ENCODE data around the gene SMIM31. TPM values are rescaled to one million over a fixed set of nuclear protein-coding genes. Genes with fewer than 3 reads are reported as not detected.

The SMIM31 gene
- total RNA-seq, 5 donors from 2014 or later (not counting 1 experiment from before 2014, with no cell fraction given): not detected

- Mint-ChIP-seq H3K27ac (no peak overlapping the region), H3K27me3 (peaks cover 13 to 18% of the 10 kb centered on the region in 2 donors), H3K4me3 (no peak overlapping the region), H3K4me1 (no peaks in the 10 kb centered on the region), H3K36me3 (no peaks in the 10 kb centered on the region), H3K9me3 (peaks cover 0 to 4% (median 0%) of the 10 kb centered on the region in 3 donors)
- peaks cover 0 to 2% of the 10 kb centered on the region in 2 experiments for H3K27me3 ChIP-seq (replicated peaks in 1 of 2; ENCODE audit: control insufficient read depth in 2 of 2, extremely low read depth in 1 of 2, insufficient read depth in 2 of 2, low read length in 1 of 2)
- POLR2A ChIA-PET: interaction anchor here in 1 of 2 donors (0.7 kb wide), 1 partner anchor 220 kb away, joined by 3 read pairs; no protein-coding TSS in a partner anchor
- DNase-seq: no peak
- no peak for ATAC-seq (replicated peaks in 1 of 4)
- no CpG with 5 or more reads among the region's 1 CpG for WGBS (ENCODE audit: insufficient coverage)
- no peak overlapping the region for H3K4me3 ChIP-seq (ENCODE audit: control insufficient read depth in 1 of 2, extremely low read depth in 1 of 2, low read length in 1 of 2)
- no peaks in the 10 kb centered on the region for H3K9me3 ChIP-seq
- H3K27ac ChIP-seq (ENCODE audit: low read length): no peak overlapping the region
- CTCF ChIA-PET: no interaction called here
- H3K4me1 ChIP-seq (ENCODE audit: control insufficient read depth in 1 of 2, extremely low read depth in 1 of 2, insufficient read depth in 2 of 2, low read length in 2 of 2): no peaks in the 10 kb centered on the region
- H3K36me3 ChIP-seq (ENCODE audit: control insufficient read depth in 2 of 2, extremely low read depth in 1 of 2, insufficient read depth in 1 of 2, low read length in 1 of 2): no peaks in the 10 kb centered on the region
These were observed 65.4 kb downstream of the SMIM31 start for GRCh38 chr4:164819366-164819765.

GRCh38 chr4:164821711-164822110 is 67.8 kb downstream of the SMIM31 start:
- Mint-ChIP-seq H3K27me3 (peaks cover 13 to 18% of the 10 kb centered on the region in 2 donors), H3K9me3 (no peaks in the 10 kb centered on the region), H3K4me3 (no peak overlapping the region), H3K36me3 (no peaks in the 10 kb centered on the region), H3K27ac (no peak overlapping the region), H3K4me1 (no peaks in the 10 kb centered on the region)
- Histone ChIP-seq H3K4me1 (ENCODE audit: control insufficient read depth in 1 of 2, extremely low read depth in 1 of 2, insufficient read depth in 2 of 2, low read length in 2 of 2) (no peaks in the 10 kb centered on the region), H3K9me3 (no peaks in the 10 kb centered on the region), H3K36me3 (ENCODE audit: control insufficient read depth in 2 of 2, extremely low read depth in 1 of 2, insufficient read depth in 1 of 2, low read length in 1 of 2) (no peaks in the 10 kb centered on the region), H3K27me3 (replicated peaks in 1 of 2; ENCODE audit: control insufficient read depth in 2 of 2, extremely low read depth in 1 of 2, insufficient read depth in 2 of 2, low read length in 1 of 2) (peaks cover 0 to 2% of the 10 kb centered on the region in 2 experiments), H3K27ac (ENCODE audit: low read length) (no peak overlapping the region), H3K4me3 (ENCODE audit: control insufficient read depth in 1 of 2, extremely low read depth in 1 of 2, low read length in 1 of 2) (no peak overlapping the region)
- ATAC-seq (replicated peaks in 1 of 4) (no peak), DNase-seq (no peak)
- WGBS (ENCODE audit: insufficient coverage): no CpG with 5 or more reads among the region's 4 CpGs
- POLR2A ChIA-PET: interaction anchor here in 1 of 2 donors (0.6 kb wide), 1 partner anchor 668 kb away, joined by 3 read pairs; no protein-coding TSS in a partner anchor
- CTCF ChIA-PET: no interaction called here

GRCh38 chr4:164824581-164824980 is 70.7 kb downstream of the SMIM31 start:
- ChIA-PET CTCF (no interaction called here), POLR2A (no interaction called here)
- Histone ChIP-seq H3K9me3 (no peaks in the 10 kb centered on the region), H3K4me1 (ENCODE audit: control insufficient read depth in 1 of 2, extremely low read depth in 1 of 2, insufficient read depth in 2 of 2, low read length in 2 of 2) (no peaks in the 10 kb centered on the region), H3K36me3 (ENCODE audit: control insufficient read depth in 2 of 2, extremely low read depth in 1 of 2, insufficient read depth in 1 of 2, low read length in 1 of 2) (no peaks in the 10 kb centered on the region), H3K27me3 (replicated peaks in 1 of 2; ENCODE audit: control insufficient read depth in 2 of 2, extremely low read depth in 1 of 2, insufficient read depth in 2 of 2, low read length in 1 of 2) (peaks cover 0 to 2% of the 10 kb centered on the region in 2 experiments), H3K27ac (ENCODE audit: low read length) (no peak overlapping the region), H3K4me3 (ENCODE audit: control insufficient read depth in 1 of 2, extremely low read depth in 1 of 2, low read length in 1 of 2) (no peak overlapping the region)
- no peak for ATAC-seq (replicated peaks in 1 of 4)
- no peak for DNase-seq
- Mint-ChIP-seq H3K4me1 (no peaks in the 10 kb centered on the region), H3K36me3 (no peaks in the 10 kb centered on the region), H3K27ac (no peak overlapping the region), H3K4me3 (no peak overlapping the region), H3K9me3 (no peaks in the 10 kb centered on the region), H3K27me3 (peaks cover 13 to 16% of the 10 kb centered on the region in 2 donors)
- no CpG with 5 or more reads among the region's 4 CpGs for WGBS (ENCODE audit: insufficient coverage)

- ChIA-PET CTCF (no interaction called here), POLR2A (interaction anchor here in 1 of 2 donors (0.6 kb wide), 1 partner anchor 191 kb away, joined by 6 read pairs; no protein-coding TSS in a partner anchor)
- Mint-ChIP-seq H3K36me3 (no peaks in the 10 kb centered on the region), H3K9me3 (no peaks in the 10 kb centered on the region), H3K4me1 (no peaks in the 10 kb centered on the region), H3K27ac (no peak overlapping the region), H3K27me3 (no peaks in the 10 kb centered on the region), H3K4me3 (no peak overlapping the region)
- Histone ChIP-seq H3K9me3 (no peaks in the 10 kb centered on the region), H3K36me3 (ENCODE audit: control insufficient read depth in 2 of 2, extremely low read depth in 1 of 2, insufficient read depth in 1 of 2, low read length in 1 of 2) (no peaks in the 10 kb centered on the region), H3K4me1 (ENCODE audit: control insufficient read depth in 1 of 2, extremely low read depth in 1 of 2, insufficient read depth in 2 of 2, low read length in 2 of 2) (no peaks in the 10 kb centered on the region), H3K27ac (ENCODE audit: low read length) (no peak overlapping the region), H3K4me3 (ENCODE audit: control insufficient read depth in 1 of 2, extremely low read depth in 1 of 2, low read length in 1 of 2) (no peak overlapping the region), H3K27me3 (replicated peaks in 1 of 2; ENCODE audit: control insufficient read depth in 2 of 2, extremely low read depth in 1 of 2, insufficient read depth in 2 of 2, low read length in 1 of 2) (peaks cover 0 to 2% of the 10 kb centered on the region in 2 experiments)
- DNase-seq (no peak), ATAC-seq (replicated peaks in 1 of 4) (no peak)
- no CpG with 5 or more reads among the region's 3 CpGs for WGBS (ENCODE audit: insufficient coverage)
These were observed 75.0 kb downstream of the SMIM31 start for GRCh38 chr4:164828955-164829354.

DNA sequence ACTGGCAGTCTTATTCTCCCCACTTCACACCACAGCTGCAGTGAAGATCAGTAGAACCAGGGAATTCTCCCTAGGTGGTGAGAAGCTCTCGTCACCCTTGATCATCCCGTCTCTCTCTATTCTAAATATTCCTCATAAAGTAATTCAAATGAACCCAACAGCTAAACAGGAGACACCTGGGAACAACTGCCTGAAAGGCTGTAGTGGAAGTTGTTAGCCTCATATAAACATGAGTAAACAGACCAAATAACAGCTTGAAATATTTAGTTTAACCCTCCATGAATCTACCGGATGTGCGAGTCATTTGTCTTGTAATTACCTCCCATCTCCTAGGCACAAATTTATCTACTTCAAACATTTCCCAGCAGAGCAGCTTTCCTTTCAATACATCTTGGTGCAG is 92.6 kb downstream of the SMIM31 start:
- H3K27me3 ChIP-seq (replicated peaks in 1 of 2; ENCODE audit: control insufficient read depth in 2 of 2, extremely low read depth in 1 of 2, insufficient read depth in 2 of 2, low read length in 1 of 2): peaks cover 0 to 1% of the 10 kb centered on the region in 2 experiments
- no peak overlapping the region for H3K27ac Mint-ChIP-seq
- CTCF ChIA-PET: interaction anchor here in 1 of 2 donors (0.8 kb wide), 1 partner anchor 66 kb away, joined by 3 read pairs; no protein-coding TSS in a partner anchor
- no peak for ATAC-seq (replicated peaks in 1 of 4)
- no peak overlapping the region for H3K27ac ChIP-seq (ENCODE audit: low read length)
- H3K4me1 ChIP-seq (ENCODE audit: control insufficient read depth in 1 of 2, extremely low read depth in 1 of 2, insufficient read depth in 2 of 2, low read length in 2 of 2): no peaks in the 10 kb centered on the region
- H3K36me3 Mint-ChIP-seq: no peaks in the 10 kb centered on the region
- H3K9me3 Mint-ChIP-seq: peaks cover 0 to 3% (median 0%) of the 10 kb centered on the region in 3 donors
- H3K4me1 Mint-ChIP-seq: no peaks in the 10 kb centered on the region
- no peaks in the 10 kb centered on the region for H3K9me3 ChIP-seq
- no peak overlapping the region for H3K4me3 ChIP-seq (ENCODE audit: control insufficient read depth in 1 of 2, extremely low read depth in 1 of 2, low read length in 1 of 2)
- peaks cover 0 to 5% of the 10 kb centered on the region in 2 donors for H3K27me3 Mint-ChIP-seq
- H3K4me3 Mint-ChIP-seq: no peak overlapping the region
- WGBS (ENCODE audit: insufficient coverage): no CpG with 5 or more reads among the region's 4 CpGs
- POLR2A ChIA-PET: interaction anchor here in 1 of 2 donors (0.6 kb wide), 1 partner anchor 200 kb away, joined by 3 read pairs; no protein-coding TSS in a partner anchor
- no peak for DNase-seq
- no peaks in the 10 kb centered on the region for H3K36me3 ChIP-seq (ENCODE audit: control insufficient read depth in 2 of 2, extremely low read depth in 1 of 2, insufficient read depth in 1 of 2, low read length in 1 of 2)

- H3K27ac Mint-ChIP-seq: no peak overlapping the region
- ChIA-PET POLR2A (no interaction called here), CTCF (interaction anchor here in 1 of 2 donors (0.8 kb wide), 1 partner anchor 66 kb away, joined by 3 read pairs; no protein-coding TSS in a partner anchor)
- DNase-seq (no peak), ATAC-seq (replicated peaks in 1 of 4) (no peak)
- no CpG with 5 or more reads among the region's 3 CpGs for WGBS (ENCODE audit: insufficient coverage)
- H3K4me1 Mint-ChIP-seq: no peaks in the 10 kb centered on the region
- H3K27ac ChIP-seq (ENCODE audit: low read length): no peak overlapping the region
- peaks cover 0 to 3% (median 0%) of the 10 kb centered on the region in 3 donors for H3K9me3 Mint-ChIP-seq
- no peaks in the 10 kb centered on the region for H3K36me3 ChIP-seq (ENCODE audit: control insufficient read depth in 2 of 2, extremely low read depth in 1 of 2, insufficient read depth in 1 of 2, low read length in 1 of 2)
- H3K27me3 Mint-ChIP-seq: peaks cover 0 to 5% of the 10 kb centered on the region in 2 donors
- no peaks in the 10 kb centered on the region for H3K4me1 ChIP-seq (ENCODE audit: control insufficient read depth in 1 of 2, extremely low read depth in 1 of 2, insufficient read depth in 2 of 2, low read length in 2 of 2)
- H3K9me3 ChIP-seq: no peaks in the 10 kb centered on the region
- H3K27me3 ChIP-seq (replicated peaks in 1 of 2; ENCODE audit: control insufficient read depth in 2 of 2, extremely low read depth in 1 of 2, insufficient read depth in 2 of 2, low read length in 1 of 2): no peaks in the 10 kb centered on the region
- no peaks in the 10 kb centered on the region for H3K36me3 Mint-ChIP-seq
- H3K4me3 Mint-ChIP-seq: no peak overlapping the region
- no peak overlapping the region for H3K4me3 ChIP-seq (ENCODE audit: control insufficient read depth in 1 of 2, extremely low read depth in 1 of 2, low read length in 1 of 2)
These were observed 93.1 kb downstream of the SMIM31 start for GRCh38 chr4:164847016-164847415.

Measured in T-cell (primary cell).